NT2/D1 (cell line): ENCODE results near the gene KIAA1217.

Source experiments
- SUZ12 ChIP-seq: IDR thresholded peaks from 2 replicates; pipeline ENCODE4 v1.6.1; 2011; ENCODE audit not compliant: insufficient read length, insufficient read depth; ENCODE audit errors: extremely low read depth
- YY1 ChIP-seq: IDR thresholded peaks from 2 replicates; pipeline ENCODE4 v1.6.1; 2011; ENCODE audit not compliant: insufficient read length, insufficient read depth

- TF ChIP-seq YY1 (no peak), SUZ12 (no peak)
Observed at GRCh38 chr10:24459836-24460235, 250.9 kb downstream of the KIAA1217 start.
